CD14-positive monocyte (primary cell): ENCODE results near the gene KCTD16. TPM values are rescaled to one million over a fixed set of nuclear protein-coding genes. Genes with fewer than 3 reads are reported as not detected.

Experiments
- DNase-seq, 3 donors: peaks; one replicate each; pipeline ENCODE4 v3.0.0-alpha.2; 2011 to 2022
- H2AFZ ChIP-seq: 2 replicates; pipeline ENCODE4 v1.6.0; 2012; ENCODE audit warnings: mild to moderate bottlenecking, low read depth, low read length, inconsistent platforms; ENCODE audit not compliant: insufficient read depth, poor library complexity, severe bottlenecking
- H3K27ac ChIP-seq, 2 donors: 1 replicate in 1 of 2; 2 replicates in 1 of 2; pipeline ENCODE4 v1.5.1; 2012 to 2013; ENCODE audit warnings: low read length in 2 of 2, control low read depth in 1 of 2, inconsistent platforms in 1 of 2, low read depth in 1 of 2, mild to moderate bottlenecking in 1 of 2
- H3K27me3 ChIP-seq, 2 donors: one replicate each; pipeline versions ENCODE4 v1.6.0 to v1.6.1; 2011 to 2013; ENCODE audit warnings: low read length in 2 of 2; ENCODE audit not compliant: control insufficient read depth in 2 of 2, insufficient read depth in 2 of 2
- H3K36me3 ChIP-seq, 2 donors: replicated peaks in 1 of 2; 1 replicate in 1 of 2; 2 replicates in 1 of 2; pipeline versions ENCODE4 v1.5.1 to v1.6.1; 2012 to 2013; ENCODE audit warnings: low read length in 2 of 2, control low read depth in 1 of 2, inconsistent platforms in 1 of 2, mild to moderate bottlenecking in 1 of 2; ENCODE audit not compliant: insufficient read depth in 2 of 2, control insufficient read depth in 1 of 2
- H3K4me1 ChIP-seq, 2 donors: 1 replicate in 1 of 2; 2 replicates in 1 of 2; pipeline versions ENCODE4 v1.5.1 to v1.6.1; 2012 to 2013; ENCODE audit warnings: low read length in 2 of 2, control low read depth in 1 of 2, inconsistent platforms in 1 of 2, mild to moderate bottlenecking in 1 of 2, moderate library complexity in 1 of 2; ENCODE audit not compliant: insufficient read depth in 2 of 2, control insufficient read depth in 1 of 2
- H3K4me2 ChIP-seq: replicated peaks from 2 replicates; pipeline ENCODE3; 2012; ENCODE audit warnings: low read length, moderate library complexity, mild to moderate bottlenecking; ENCODE audit not compliant: poor library complexity, severe bottlenecking; ENCODE audit errors: extremely low read depth
- H3K4me3 ChIP-seq, 3 experiments: fragments of 200-600 bp in 1 of 3; sonication (generic) in 1 of 3; replicated peaks in 1 of 3; 1 replicate in 2 of 3; 2 replicates in 1 of 3; pipeline ENCODE4 v1.5.1; 2011 to 2013; ENCODE audit warnings: low read length in 3 of 3, mild to moderate bottlenecking in 3 of 3, control low read depth in 2 of 3, low read depth in 2 of 3, inconsistent platforms in 1 of 3, moderate library complexity in 1 of 3
- H3K79me2 ChIP-seq: 2 replicates; pipeline ENCODE4 v1.6.0; 2012; ENCODE audit warnings: mild to moderate bottlenecking, control low read depth, inconsistent platforms, low read length, moderate library complexity; ENCODE audit not compliant: insufficient read depth
- H3K9ac ChIP-seq: 2 replicates; pipeline ENCODE4 v1.6.0; 2017; ENCODE audit warnings: low read length, mild to moderate bottlenecking; ENCODE audit not compliant: insufficient read depth, poor library complexity, severe bottlenecking
- H3K9me3 ChIP-seq, 2 donors: replicated peaks in 1 of 2; 1 replicate in 1 of 2; 2 replicates in 1 of 2; pipeline versions ENCODE4 v1.5.1 to v1.6.1; 2012 to 2013; ENCODE audit warnings: low read length in 2 of 2, control low read depth in 1 of 2; ENCODE audit not compliant: control insufficient read depth in 1 of 2, insufficient read depth in 1 of 2
- H4K20me1 ChIP-seq: 2 replicates; pipeline ENCODE4 v1.6.0; 2012; ENCODE audit warnings: mild to moderate bottlenecking, low read length, control low read depth, moderate library complexity; ENCODE audit not compliant: insufficient read depth
- H3K27ac Mint-ChIP-seq, 7 donors: one replicate each; pipeline ENCODE4 v1.8.0; 2020; ENCODE audit warnings: mild to moderate bottlenecking in 7 of 7, mixed read lengths in 7 of 7, moderate library complexity in 6 of 7, inconsistent platforms in 2 of 7
- H3K27me3 Mint-ChIP-seq, 3 donors: one replicate each; pipeline ENCODE4 v1.8.0; 2021 to 2022; ENCODE audit warnings: low read depth in 3 of 3, mild to moderate bottlenecking in 3 of 3, mixed read lengths in 3 of 3, moderate library complexity in 3 of 3, inconsistent platforms in 1 of 3
- H3K36me3 Mint-ChIP-seq, 2 donors: one replicate each; pipeline ENCODE4 v1.8.0; 2020; ENCODE audit warnings: mixed read lengths in 2 of 2, inconsistent platforms in 1 of 2, mild to moderate bottlenecking in 1 of 2
- H3K4me1 Mint-ChIP-seq: one replicate; pipeline ENCODE4 v1.8.0; 2020; ENCODE audit warnings: mild to moderate bottlenecking, mixed read lengths
- H3K4me3 Mint-ChIP-seq, 2 donors: one replicate each; pipeline ENCODE4 v1.8.0; 2020; ENCODE audit warnings: mild to moderate bottlenecking in 2 of 2, mixed read lengths in 2 of 2, moderate library complexity in 1 of 2
- H3K9me3 Mint-ChIP-seq, 7 donors: one replicate each; pipeline ENCODE4 v1.8.0; 2020 to 2022; ENCODE audit warnings: mixed read lengths in 7 of 7, mild to moderate bottlenecking in 6 of 7, moderate library complexity in 6 of 7, inconsistent platforms in 2 of 7
- CTCF ChIP-seq: fragments of 200-600 bp; IDR thresholded peaks from one replicate; pipeline ENCODE4 v1.8.0; 2022; ENCODE audit warnings: antibody characterized with exemption, mild to moderate bottlenecking
- WGBS: methylation state at CpG from one replicate; pipeline ENCODE4 v1.1.5; 2013; ENCODE audit warnings: missing lambda C conversion rate; ENCODE audit not compliant: insufficient coverage; 5-methylcytosine and 5-hydroxymethylcytosine counted together
- intact Hi-C, 2 donors: fragments of 100-400 bp; cut with micrococcal nuclease; formaldehyde crosslinking; loops; one replicate each; pipeline versions ENCODE4 v1.15.0 to v1.15.1; 2023
- polyA plus RNA-seq, 3 donors: library from polyadenylated mRNA; depleted of rRNA in 1 of 3; unstranded in 2 of 3; stranded (reverse) in 1 of 3; fragments of 300-500 nt in 2 of 3; fragments of >200 nt in 1 of 3; fragmentation: Illumina TruSeq in 2 of 3; gene quantifications; 1 replicate in 2 of 3; 2 replicates in 1 of 3; pipeline ENCODE4 v1.2.3, GENCODE V29; 2012 to 2021

Gene KCTD16
- polyA plus RNA-seq, 3 donors: not detected

- H3K36me3 ChIP-seq: no peaks in the 10 kb centered on the region
- Mint-ChIP-seq H3K4me3 (no peak overlapping the region), H3K9me3 (peaks cover 0 to 3% (median 2%) of the 10 kb centered on the region in 7 donors), H3K4me1 (peaks cover 17% of the 10 kb centered on the region), H3K27ac (peak overlapping the region in 2 of 7 donors; percentile 31 to 79), H3K27me3 (peaks cover 2 to 5% (median 4%) of the 10 kb centered on the region in 3 donors), H3K36me3 (no peaks in the 10 kb centered on the region)
- peak in 1 of 3 donors; percentile 23 for DNase-seq
- intact Hi-C loops: no loop called here
- no peak overlapping the region for H3K9ac ChIP-seq
- no peak overlapping the region for H2AFZ ChIP-seq
- no CpG with 5 or more reads among the region's 4 CpGs for WGBS
- no peaks in the 10 kb centered on the region for H3K79me2 ChIP-seq
- H4K20me1 ChIP-seq: no peaks in the 10 kb centered on the region
- no peak for TF ChIP-seq CTCF
- peaks cover 0 to 3% of the 10 kb centered on the region in 2 donors for H3K27me3 ChIP-seq
- H3K4me2 ChIP-seq: no peak overlapping the region
- H3K4me3 ChIP-seq: no peak overlapping the region
- no peaks in the 10 kb centered on the region for H3K9me3 ChIP-seq
- peaks cover 0 to 8% of the 10 kb centered on the region in 2 donors for H3K4me1 ChIP-seq
- H3K27ac ChIP-seq: no peak overlapping the region
Measured at GRCh38 chr5:144131261-144131660, 39.4 kb upstream of the KCTD16 start.

GRCh38 chr5:144133050-144133633 is 37.5 kb upstream of the KCTD16 start:
- 100% methylated on average over 1 of the region's 4 CpGs for whole genome bisulfite sequencing
- Mint-ChIP-seq H3K4me3 (no peak overlapping the region), H3K4me1 (peaks cover 17% of the 10 kb centered on the region), H3K9me3 (peaks cover 0 to 3% (median 2%) of the 10 kb centered on the region in 7 donors), H3K27me3 (peaks cover 2 to 5% (median 4%) of the 10 kb centered on the region in 3 donors), H3K27ac (no peak overlapping the region), H3K36me3 (no peaks in the 10 kb centered on the region)
- Histone ChIP-seq H3K9ac (no peak overlapping the region), H3K4me1 (peaks cover 0 to 8% of the 10 kb centered on the region in 2 donors), H3K79me2 (no peaks in the 10 kb centered on the region), H2AFZ (no peak overlapping the region), H4K20me1 (no peaks in the 10 kb centered on the region), H3K4me3 (no peak overlapping the region), H3K27me3 (peaks cover 0 to 3% of the 10 kb centered on the region in 2 donors), H3K27ac (no peak overlapping the region), H3K36me3 (no peaks in the 10 kb centered on the region), H3K4me2 (no peak overlapping the region), H3K9me3 (no peaks in the 10 kb centered on the region)
- no peak for DNase-seq
- intact Hi-C loops: no loop called here
- TF ChIP-seq CTCF: no peak
